ENCODE measurements around the gene RPP25L.
A peak's percentile ranks its signal among the peaks of the same experiment; 100 is the strongest.

Gene RPP25L

GRCh38 chr9:34611251-34611810 is 566 bp downstream of the RPP25L start:
- DNase-seq (ENCODE audit: low read depth), result no peak

- no peak for DNase-seq (ENCODE audit: low read depth)
Observed at GRCh38 chr9:34610434-34611206, 1.3 kb downstream of the RPP25L start.

- DNase-seq (ENCODE audit: low read depth), result no peak
Observed at GRCh38 chr9:34607331-34607730, 4.6 kb downstream of the RPP25L start.

GRCh38 chr9:34606905-34607304 is 5.0 kb downstream of the RPP25L start:
- DNase-seq (ENCODE audit: low read depth), result no peak

GRCh38 chr9:34606190-34606589 is 5.7 kb downstream of the RPP25L start:
- no peak for DNase-seq (ENCODE audit: low read depth)

- peak; percentile 80 for DNase-seq (ENCODE audit: low read depth)
Observed at GRCh38 chr9:34603610-34604231, 8.2 kb downstream of the RPP25L start.

GRCh38 chr9:34601937-34602573 is 9.8 kb downstream of the RPP25L start:
- DNase-seq (ENCODE audit: low read depth), result no peak

- no peak for DNase-seq (ENCODE audit: low read depth)
Observed at GRCh38 chr9:34600908-34601307, 11.0 kb downstream of the RPP25L start.

- no peak for DNase-seq (ENCODE audit: low read depth)
Observed at GRCh38 chr9:34599546-34599945, 12.4 kb downstream of the RPP25L start.

GRCh38 chr9:34594177-34594576 is 17.7 kb downstream of the RPP25L start:
- no peak for DNase-seq (ENCODE audit: low read depth)

GRCh38 chr9:34592895-34593601 is 18.8 kb downstream of the RPP25L start:
- DNase-seq (ENCODE audit: low read depth), result no peak

- DNase-seq (ENCODE audit: low read depth), result no peak
Observed at GRCh38 chr9:34591917-34592866, 19.7 kb downstream of the RPP25L start.

- DNase-seq (ENCODE audit: low read depth), result peak; percentile 72
Observed at GRCh38 chr9:34591248-34591916, 20.5 kb downstream of the RPP25L start.

- DNase-seq (ENCODE audit: low read depth), result no peak
Observed at GRCh38 chr9:34590381-34591247, 21.3 kb downstream of the RPP25L start.

- DNase-seq (ENCODE audit: low read depth), result no peak
Observed at GRCh38 chr9:34589636-34590380, 22.1 kb downstream of the RPP25L start, which contains the start of gene CNTFR. Gene CNTFR, minus strand, starts transcription at chr9:34589724. Its CDS starts 20,743 bp downstream, at chr9:34568981.

GRCh38 chr9:34588671-34589635 is 22.9 kb downstream of the RPP25L start:
- no peak for DNase-seq (ENCODE audit: low read depth)

GRCh38 chr9:34587271-34587670 is 24.6 kb downstream of the RPP25L start:
- DNase-seq (ENCODE audit: low read depth), result no peak

Measured in activated T-cell treated with anti-CD3 and anti-CD28 coated beads for 1 hour (primary cell).